ENCODE data around the gene C14orf39.
"Not testable (repeated sequence)": the region's sequence is repeated elsewhere in the genome, so short reads cannot be mapped to it uniquely, and the experiment has no call there.

C14orf39 gene

GRCh38 chr14:60502541-60502940 lies 16.7 kb upstream of the C14orf39 start:
- no peak overlapping the region for H3K27ac ChIP-seq
- DNase-seq (ENCODE audit: low read depth, low spot score) = no peak

- no peak overlapping the region for H3K27ac ChIP-seq
- peak; percentile 20 for DNase-seq (ENCODE audit: low read depth, low spot score)
Observed at GRCh38 chr14:60495946-60496345, 10.1 kb upstream of the C14orf39 start.

- no peak overlapping the region for H3K27ac ChIP-seq
- no peak for DNase-seq (ENCODE audit: low read depth, low spot score)
Observed at GRCh38 chr14:60490270-60490669, 4.4 kb upstream of the C14orf39 start.

- no peak for DNase-seq (ENCODE audit: low read depth, low spot score)
- H3K27ac ChIP-seq = no peak overlapping the region
Observed at GRCh38 chr14:60488175-60488574, 2.3 kb upstream of the C14orf39 start.

- H3K27ac ChIP-seq = no peak overlapping the region
- no peak for DNase-seq (ENCODE audit: low read depth, low spot score)
Observed at GRCh38 chr14:60487211-60487610, 1.3 kb upstream of the C14orf39 start.

GRCh38 chr14:60485057-60485597 lies 736 bp downstream of the C14orf39 start:
- DNase-seq (ENCODE audit: low read depth, low spot score) = no peak
- H3K27ac ChIP-seq = no peak overlapping the region

- peak; percentile 68 for DNase-seq (ENCODE audit: low read depth, low spot score)
Observed at GRCh38 chr14:60482743-60483142, 3.1 kb downstream of the C14orf39 start.

GRCh38 chr14:60480248-60480647 lies 5.6 kb downstream of the C14orf39 start:
- not testable (repeated sequence) for H3K27ac ChIP-seq; DNase-seq (ENCODE audit: low read depth, low spot score)

More at GRCh38 chr14:60482743-60483142, 3.1 kb downstream of the C14orf39 start:
- H3K27ac ChIP-seq = no peak overlapping the region

DNA sequence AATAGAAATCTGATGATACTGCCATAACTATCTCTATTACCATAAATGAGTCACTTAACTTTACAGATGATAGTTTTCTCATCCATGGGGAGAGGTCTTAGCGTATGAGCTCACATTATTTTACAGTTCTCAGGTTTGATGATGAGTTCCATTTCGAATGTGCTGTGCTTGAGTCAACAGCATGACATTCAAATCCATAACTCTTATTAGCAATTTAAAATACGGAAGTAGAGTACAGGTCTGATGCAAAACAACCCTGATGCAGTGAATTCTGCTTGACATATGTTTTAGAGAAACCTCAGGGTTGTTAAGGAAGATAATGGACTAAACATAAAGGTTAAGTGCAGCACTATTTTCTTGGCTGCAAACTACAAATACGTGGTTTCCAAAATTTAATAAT lies 30.0 kb downstream of the C14orf39 start:
- no peak overlapping the region for H3K27ac ChIP-seq
- DNase-seq (ENCODE audit: low read depth, low spot score) = no peak

- H3K27ac ChIP-seq = no peak overlapping the region
- no peak for DNase-seq (ENCODE audit: low read depth, low spot score)
Observed at GRCh38 chr14:60430276-60430675, 55.6 kb downstream of the C14orf39 start.

GRCh38 chr14:60420050-60420449 lies 65.8 kb downstream of the C14orf39 start:
- no peak overlapping the region for H3K27ac ChIP-seq
- no peak for DNase-seq (ENCODE audit: low read depth, low spot score)

- not testable (repeated sequence) for H3K27ac ChIP-seq; DNase-seq (ENCODE audit: low read depth, low spot score)
Observed at GRCh38 chr14:60397550-60397949, 88.3 kb downstream of the C14orf39 start.

GRCh38 chr14:60396718-60397343 lies 89.0 kb downstream of the C14orf39 start:
- H3K27ac ChIP-seq = no peak overlapping the region
- no peak for DNase-seq (ENCODE audit: low read depth, low spot score)
